GM18873 (cell line): Measurements from ENCODE around the gene BRICD5.
"Not testable (repeated sequence)": the region's sequence is repeated elsewhere in the genome, so short reads cannot be mapped to it uniquely, and the experiment has no call there.

Experiments
- ATAC-seq: cut with Tn5 transposase; IDR thresholded peaks from one replicate; pipeline ENCODE4 v1.9.1; 2021; ENCODE audit warnings: mild to moderate bottlenecking, moderate library complexity, moderate number of reproducible peaks; ENCODE audit not compliant: unreplicated experiment, low FRiP score

BRICD5 gene

DNA sequence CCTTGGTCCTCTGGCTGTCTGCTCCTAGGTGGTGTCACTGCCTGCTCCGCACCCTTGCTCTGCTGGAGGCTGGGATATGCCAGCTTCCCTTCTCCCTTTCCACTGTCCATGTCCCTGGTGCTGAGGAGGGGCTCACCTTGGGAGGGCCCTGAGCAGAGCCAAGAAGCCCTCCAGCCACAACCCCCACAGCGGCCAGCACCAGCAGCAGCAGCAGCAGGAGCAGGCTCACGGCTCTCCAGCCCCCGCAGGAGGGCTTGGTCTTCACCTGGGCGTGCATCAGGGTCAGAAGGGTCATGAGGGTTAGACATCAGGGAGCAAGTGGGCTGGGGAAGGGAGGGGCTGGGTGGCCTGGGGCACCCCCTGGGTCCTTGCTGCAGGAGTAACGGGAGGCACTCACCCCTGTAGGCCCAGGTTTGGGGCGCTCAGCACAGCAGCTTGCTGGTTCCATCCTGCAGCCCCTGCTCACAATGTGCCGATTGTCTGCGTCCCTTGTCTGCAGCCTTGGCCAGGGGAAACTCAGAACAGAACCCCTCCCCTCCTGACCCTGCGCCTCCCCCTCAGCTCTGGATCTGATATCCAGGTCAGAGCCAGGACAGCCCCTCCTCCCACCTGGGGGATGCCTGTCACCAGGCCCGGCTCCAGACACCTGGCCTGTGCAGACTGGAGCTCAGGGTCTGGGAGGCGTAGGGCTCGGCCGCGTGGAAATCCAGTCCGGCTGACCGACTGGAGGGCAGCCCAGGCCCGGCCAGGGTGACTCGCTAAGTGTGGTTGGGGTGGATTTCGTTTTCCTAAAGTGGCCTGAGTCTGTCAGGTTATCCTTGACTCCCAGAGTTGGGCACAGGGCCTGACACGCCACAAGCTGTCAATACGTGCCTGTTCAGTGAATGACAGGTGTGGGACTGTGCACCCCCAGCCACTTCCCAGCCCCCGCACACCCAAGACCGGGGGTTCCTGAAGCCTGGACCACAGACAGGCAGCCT, at the start of gene BRICD5:
Gene BRICD5 (minus strand): TSS at position 478 of the 980 bp plus-strand sequence. CDS start 30 bp downstream, at position 448.
- no peak for ATAC-seq

DNA sequence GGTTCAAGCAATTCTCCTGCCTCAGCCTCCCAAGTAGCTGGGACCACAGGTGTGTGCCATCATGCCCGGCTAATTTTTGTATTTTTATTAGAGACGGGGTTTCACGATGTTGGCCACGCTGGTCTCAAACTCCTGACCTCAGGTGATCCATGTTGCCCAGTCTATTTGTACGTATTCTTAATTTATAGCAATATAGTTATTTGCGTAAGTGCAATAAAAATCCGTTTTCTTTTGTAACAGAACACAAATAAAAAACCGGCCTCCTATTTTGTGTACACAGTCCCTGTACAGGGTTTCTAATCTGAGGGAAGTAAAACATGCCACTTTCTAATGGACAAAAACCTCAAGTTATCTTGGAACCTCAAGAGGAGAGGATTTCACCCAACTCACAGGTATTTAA, 49.6 kb upstream of the BRICD5 start:
- no peak for ATAC-seq

- ATAC-seq = not testable (repeated sequence)
Observed at GRCh38 chr16:2258530-2258929, 47.9 kb upstream of the BRICD5 start.

DNA sequence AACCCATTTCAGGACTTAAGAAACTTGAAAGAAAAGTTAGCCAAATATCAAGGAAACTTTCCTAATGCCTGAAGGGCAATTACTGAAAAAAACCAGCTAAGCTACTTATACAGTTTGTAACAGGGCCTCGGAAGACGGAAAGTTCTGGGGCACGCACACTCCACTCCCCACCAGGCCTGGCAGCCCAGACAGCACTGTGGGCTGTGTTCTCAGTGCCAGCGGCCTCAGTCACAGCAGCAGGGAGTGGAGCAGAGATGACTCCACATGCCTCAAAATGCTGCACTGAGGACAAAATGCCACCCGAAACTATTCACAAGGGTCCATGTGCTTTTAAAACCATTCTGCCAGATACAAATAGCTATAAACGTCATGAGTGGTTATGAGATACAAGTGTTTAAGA, 47.1 kb upstream of the BRICD5 start:
- no peak for ATAC-seq

DNA sequence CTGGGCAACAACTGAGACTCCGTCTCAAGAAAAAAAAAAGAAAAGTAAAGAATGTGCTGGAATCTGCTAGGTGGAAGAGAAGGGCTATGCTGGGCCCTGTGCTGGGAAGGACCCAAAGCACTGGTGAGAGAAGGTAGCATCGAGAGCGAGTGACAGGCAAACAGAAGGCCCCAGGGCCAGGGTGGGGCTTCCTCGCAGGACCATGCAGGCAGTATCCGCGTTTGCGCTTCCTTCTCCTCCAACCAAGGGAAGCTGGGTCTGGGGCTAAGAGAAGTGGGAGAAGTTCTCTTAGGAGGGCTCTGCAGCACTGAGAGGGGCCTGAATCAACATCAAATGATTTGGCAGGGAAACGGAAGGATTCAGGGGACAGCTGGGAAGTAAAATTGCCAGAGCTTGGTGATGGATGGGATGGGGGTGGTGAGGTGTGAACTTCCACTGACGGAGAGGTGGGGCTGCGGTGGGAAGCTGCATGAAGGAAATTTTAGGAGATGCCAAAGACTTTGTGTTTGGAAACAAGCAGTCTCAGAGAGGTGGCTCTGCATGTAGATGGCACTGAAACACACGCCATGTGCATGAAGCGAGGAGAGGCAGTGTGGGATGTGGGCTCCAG, 46.0 kb upstream of the BRICD5 start:
- no peak for ATAC-seq

DNA sequence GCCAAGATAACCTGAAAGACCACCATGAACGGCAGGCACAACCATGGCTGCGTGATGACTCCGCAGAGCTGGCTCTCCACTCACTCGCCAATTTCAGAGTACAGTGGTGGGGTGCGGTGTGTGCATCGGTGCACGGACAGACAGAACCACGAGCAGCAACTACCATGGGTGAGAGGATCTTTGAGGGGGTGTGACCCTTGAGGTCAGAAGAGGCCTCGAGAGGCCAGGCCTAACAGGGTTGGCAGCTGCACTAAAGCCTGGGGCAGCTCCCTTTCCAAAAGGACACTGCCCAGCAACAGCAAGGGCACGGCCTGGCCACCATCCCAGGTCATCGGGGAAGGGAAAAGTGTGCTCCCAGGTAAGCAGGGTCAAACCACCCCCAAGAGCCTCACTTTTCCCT, 42.6 kb upstream of the BRICD5 start:
- ATAC-seq = no peak

- no peak for ATAC-seq
Observed at GRCh38 chr16:2252806-2253148, 42.1 kb upstream of the BRICD5 start.

DNA sequence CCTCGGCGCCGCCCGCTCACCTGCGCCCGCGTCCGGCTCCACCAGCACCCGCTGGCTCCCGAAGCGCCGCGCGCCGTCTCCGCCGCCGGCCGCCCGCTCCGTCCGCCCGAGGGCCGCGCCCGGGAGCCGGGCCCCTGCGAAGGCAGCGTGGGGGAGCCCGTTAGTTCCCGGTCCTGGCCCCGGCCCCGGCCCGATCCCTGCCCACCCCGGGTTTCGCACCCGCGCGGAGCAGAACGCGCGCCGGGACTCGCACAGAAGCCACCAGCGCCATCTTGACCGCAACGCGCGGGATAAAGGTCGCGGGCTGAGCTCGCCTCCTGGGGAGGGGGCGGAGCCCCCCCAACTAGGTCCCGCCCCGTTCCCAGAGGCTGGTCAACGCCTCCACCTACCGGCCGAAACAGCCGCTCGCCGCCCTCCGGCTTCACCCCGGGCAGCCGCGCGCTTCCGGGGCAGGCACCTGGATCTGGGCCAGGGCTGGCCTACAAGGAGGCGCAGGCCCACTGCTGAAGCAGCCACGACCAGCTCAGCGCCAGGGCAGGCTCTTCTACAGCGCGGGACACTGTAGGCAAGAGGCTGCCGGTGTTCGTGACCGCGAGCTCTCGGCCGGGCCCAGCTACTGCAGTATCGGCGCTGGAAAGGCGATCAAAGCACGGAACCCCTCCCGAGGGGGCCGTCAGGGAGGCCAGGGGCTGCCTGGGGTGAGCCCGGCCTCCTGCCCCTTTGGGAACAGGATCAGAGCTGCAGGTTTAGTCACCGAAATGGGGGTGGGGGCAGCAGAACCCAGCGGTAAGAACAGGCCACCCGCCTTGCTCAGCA, 40.8 kb upstream of the BRICD5 start, which contains the start of gene ECI1:
Gene ECI1 (minus strand): TSS at position 292 of the 816 bp plus-strand sequence. CDS start 21 bp downstream, at position 271.
- peak; percentile 67 for ATAC-seq

GRCh38 chr16:2250652-2251295, 40.1 kb upstream of the BRICD5 start:
- no peak for ATAC-seq

DNA sequence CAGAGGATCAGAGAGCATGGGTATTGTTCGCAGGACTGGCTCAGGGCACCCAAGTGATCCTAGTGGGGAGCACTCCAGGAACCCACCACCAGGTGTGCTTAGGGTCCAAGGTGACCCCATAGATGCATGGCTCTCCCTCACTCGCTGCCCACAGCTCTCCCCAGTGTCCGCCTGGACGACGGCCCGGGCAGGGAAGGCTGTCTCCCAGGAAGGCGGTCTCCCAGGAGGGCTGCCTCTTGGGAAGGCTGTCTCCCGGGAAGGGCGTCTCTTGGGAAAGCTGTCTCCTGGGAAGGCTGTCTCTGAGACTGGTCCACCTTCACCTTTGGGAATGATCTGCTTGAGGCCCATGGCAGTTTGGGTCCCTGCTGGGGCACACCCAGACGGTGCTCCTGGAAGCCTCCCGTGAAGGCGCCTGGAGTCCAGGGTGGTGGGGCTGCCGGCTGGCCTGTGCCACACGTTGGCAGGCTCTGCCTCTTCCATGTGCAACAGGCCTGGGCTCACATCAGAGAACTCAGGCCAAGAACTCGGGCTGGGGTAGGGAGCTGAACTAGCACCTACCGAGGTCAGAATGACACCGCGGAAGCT, 35.7 kb upstream of the BRICD5 start:
- ATAC-seq = no peak

- ATAC-seq = no peak
Observed at GRCh38 chr16:2244926-2245795, 34.5 kb upstream of the BRICD5 start.

DNA sequence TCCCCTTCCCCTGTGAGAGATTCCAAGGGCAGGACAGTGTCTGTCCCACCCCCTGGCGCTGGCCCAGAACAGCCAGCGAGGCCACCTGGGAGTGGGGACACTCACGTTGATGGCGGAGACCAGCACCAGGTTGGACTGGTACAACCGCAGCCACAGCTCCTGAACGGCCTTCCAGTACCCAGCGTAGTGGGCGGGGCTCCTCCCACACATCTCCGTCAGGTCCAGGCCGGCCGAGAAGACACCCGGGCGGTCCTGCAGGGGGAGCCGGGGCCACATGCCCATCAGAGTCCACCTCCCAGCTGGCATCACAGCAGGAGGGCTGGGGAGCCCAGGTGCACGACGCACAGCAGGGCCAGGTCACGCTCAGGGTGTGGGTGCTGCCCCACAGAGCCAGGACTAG, 33.6 kb upstream of the BRICD5 start:
- ATAC-seq = no peak

GRCh38 chr16:2243781-2244180, 33.1 kb upstream of the BRICD5 start:
- ATAC-seq = no peak

DNA sequence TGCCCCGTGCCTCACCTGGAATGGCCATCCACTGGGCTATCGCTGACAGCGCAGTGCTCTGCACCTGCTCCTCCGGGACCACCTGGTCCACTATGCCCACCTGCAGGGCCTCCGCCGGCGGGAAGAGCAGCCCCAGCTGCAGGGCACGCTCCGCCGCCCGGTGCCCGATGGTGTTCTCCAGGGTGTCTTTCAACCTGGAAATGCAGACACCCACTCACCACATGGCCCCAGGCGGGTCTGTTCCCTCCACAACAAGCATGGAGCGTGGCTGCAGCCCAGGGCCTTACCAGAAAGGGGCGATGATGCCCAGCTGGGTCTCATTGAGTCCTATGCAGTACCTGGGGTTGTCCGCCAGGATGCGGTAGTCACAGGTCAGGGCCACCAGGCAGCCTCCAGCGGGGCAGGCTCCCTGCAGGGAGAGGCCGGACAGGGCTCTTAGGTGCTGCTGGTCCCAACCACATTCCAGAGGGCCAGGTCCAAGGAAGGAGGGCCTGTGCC, 32.4 kb upstream of the BRICD5 start:
- no peak for ATAC-seq

DNA sequence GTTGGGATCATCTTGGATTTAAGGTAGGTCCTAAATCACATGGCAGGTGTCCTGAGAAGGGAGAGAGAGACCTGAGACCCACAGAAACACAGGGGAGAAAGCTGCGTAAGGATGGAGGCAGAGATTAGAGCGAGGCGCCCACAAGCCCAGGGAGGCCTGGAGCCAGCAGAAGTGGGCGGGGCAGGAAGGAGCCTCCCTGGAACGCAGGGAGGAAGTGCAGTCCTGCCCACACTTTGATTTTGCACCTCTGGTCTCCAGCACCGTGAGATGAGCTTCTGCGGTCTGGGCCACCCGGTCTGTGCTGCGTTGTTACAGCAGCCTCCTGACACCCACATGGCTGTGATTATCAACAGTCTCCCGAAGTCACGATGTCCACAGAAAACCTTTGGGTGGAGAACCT, 31.9 kb upstream of the BRICD5 start:
- no peak for ATAC-seq

- not testable (repeated sequence) for ATAC-seq
Observed at GRCh38 chr16:2240331-2240730, 29.7 kb upstream of the BRICD5 start.

DNA sequence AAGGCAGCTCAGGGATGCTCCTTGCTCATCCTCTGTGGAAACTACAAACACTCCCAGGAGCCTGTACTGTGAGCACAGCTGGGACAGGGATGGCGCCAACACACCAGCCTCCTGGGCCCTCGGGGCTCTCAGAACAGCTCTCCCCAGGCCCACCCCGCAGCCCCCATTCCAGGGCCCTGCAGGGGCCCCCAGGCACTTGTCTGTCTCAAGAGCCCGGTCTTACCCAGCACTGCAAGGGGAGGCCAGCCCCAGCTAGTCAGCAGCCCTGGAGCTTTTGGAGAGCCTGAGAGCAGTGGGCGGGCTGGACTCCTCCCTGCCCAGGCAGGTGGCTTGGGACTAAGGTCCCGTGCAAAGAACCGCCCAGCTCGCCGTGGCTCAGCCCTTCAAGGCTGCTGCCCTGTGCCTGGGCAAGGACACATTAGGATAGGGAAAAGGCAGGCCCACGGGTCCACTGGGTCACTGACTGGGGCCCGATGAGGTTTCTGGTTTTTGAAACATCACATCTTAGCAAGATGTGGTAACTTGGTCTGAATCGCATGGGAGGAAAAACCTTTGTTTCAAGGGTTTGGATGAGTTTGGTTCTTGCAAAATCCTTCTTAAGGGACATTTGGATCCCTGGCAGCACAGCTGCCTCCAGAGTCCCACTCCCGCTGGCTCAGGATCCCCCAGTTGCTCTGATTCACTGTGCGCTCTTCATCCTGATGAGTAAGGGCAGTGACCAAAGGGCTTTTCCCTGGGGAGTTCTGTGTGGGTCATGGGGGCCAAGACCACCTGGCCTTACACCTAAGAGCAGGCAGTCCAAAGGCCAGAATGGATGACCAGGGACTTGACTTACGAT, 28.4 kb upstream of the BRICD5 start:
- no peak for ATAC-seq
